HG02943 (cell line): ENCODE data around the gene CNTROB.

Experiments used
- ATAC-seq: cut with Tn5 transposase; IDR thresholded peaks from one replicate; pipeline ENCODE4 v1.9.1; 2021; ENCODE audit warnings: mild to moderate bottlenecking, low read depth, moderate library complexity; ENCODE audit not compliant: unreplicated experiment

Gene CNTROB

DNA sequence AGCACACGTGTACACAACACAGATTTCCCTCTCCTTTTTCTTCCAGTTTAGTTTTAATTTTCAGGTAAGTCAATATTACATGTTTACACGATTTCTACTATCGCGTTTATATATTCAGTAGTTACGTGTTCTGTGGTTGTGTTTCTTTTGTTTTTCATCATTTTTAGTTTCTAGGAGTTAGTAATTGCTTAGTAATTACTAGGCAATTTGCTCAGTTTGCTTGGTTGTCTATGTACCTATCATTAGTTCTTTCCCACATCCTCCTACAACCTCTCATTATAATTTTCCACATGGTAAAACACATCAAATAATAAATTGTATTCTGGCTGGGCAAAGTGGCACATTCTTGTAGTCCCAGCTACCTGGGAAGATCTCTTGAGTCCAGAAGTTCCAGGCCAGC is 45.8 kb downstream of the CNTROB start:
- ATAC-seq = no peak

- ATAC-seq = no peak
Measured at GRCh38 chr17:7982173-7982572, 50.2 kb downstream of the CNTROB start.

DNA sequence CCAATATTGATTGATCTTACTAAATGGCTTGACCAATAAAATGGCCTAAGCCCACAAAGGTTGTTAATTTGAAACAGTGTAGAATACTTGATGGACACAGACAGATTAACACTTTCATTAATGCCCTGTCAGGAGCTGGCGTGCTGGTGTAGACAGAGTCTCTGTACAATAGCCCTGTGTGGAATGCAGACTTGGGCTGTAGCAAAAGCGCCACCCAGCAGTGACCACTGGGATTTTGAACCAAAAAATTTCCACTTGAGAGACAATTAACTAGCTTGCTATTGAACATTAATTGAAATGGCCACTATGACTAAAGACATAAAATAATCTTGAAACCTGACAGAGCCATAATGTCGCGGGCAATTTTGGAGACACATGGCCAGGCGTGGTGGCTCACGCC is 50.7 kb downstream of the CNTROB start:
- ATAC-seq = no peak

- no peak for ATAC-seq
Measured at GRCh38 chr17:7984904-7985303, 52.9 kb downstream of the CNTROB start.

DNA sequence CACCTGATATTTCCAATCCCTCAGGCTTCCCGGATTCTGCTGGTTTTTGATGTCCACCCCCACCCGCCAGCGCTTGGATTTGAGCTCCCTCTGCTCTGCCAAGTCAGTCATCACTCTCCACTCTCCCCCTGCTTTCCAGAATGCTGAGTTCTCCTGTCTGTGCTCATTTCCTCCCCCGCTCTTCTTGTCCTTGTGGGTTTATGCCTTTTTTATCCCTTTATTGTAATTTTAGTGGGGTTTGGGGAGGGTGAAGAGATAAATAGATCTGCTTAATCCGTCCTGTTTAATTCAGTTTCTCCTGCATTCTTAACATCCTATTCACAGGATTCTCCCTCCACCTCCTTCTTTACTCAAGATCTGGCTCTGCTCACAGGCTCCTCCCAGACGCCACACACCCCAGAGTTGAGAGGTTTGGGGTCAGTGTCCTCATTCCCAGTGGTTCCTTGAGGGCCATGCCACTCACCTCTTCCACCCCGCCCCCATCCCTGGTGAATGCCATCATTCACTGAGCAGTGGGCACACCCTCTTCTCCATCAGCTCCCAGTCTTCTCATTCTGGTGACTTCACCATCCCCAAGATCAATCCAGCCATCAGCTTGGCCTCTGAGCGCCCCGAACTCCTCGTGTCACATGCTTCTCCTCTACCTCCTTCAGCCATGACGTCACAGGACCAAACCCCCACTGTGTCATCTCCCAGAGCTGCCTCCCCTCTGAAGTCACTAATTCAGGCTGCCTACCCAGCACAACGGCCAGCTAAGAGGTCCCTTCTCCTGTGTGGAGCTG is 55.3 kb downstream of the CNTROB start:
- ATAC-seq = no peak

DNA sequence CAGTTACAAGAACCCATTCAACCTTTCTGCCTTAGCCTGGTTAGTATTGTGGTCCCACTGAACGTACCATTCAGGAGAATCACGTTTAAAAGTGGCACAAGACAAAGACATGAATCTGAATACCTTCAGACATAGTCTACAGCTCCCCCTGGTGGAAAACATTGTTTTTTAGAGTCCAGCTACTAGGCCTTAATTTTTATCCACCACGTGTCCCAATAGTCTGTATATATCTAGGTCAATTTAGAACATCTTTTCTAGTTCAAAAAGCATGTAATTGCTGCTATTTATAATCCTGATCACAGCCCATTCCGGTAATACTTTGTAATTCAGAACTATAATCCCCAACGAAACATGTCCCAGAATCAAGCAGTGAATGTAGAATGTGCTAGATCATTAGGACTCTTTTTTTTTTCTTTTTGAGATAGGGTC is 56.8 kb downstream of the CNTROB start:
- no peak for ATAC-seq

DNA sequence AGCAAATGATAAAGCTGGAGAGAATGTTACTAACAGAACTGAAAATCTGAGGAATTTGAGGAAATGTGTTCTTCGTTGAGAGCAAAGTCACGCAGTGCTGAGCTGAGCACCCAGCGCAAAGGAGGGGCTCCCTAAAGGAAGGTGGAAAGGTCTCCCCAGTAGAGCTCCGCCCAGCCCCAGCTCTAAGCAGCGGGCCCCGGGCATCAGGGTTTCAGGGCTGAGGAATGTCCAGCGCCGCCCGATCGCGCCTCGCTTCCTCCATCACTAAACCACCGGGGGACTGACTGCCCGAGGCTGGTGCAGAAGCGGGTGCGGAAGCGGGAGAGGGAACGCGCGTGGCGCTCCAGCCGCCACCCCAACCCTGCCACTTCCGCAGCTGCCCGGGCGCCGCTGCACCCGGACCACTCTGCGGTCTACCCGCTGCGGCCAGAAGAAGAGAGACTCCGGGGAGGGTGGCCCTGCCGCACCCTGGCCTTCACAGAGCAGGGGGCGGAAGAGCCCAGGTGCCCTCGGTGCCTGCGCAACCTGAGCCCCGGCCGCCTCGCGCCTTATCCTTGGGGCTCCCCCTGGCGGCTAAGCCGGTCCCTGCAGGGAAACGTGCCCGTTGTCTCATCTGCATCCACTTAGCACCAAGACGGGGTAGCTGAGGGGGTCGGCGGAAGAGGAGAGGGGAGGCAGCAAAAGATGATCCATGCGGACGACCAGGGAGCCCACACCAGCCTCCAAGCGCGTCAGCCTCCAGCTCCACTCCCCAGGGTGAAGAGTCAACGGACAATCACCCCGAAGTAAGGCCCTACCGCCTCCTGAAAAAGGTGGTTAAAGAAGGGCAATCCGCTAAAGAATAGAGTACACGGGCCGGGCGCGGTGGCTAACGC is 58.0 kb downstream of the CNTROB start:
- ATAC-seq = peak; percentile 60

- ATAC-seq = no peak
Measured at GRCh38 chr17:7992516-7992915, 60.5 kb downstream of the CNTROB start.

- no peak for ATAC-seq
Measured at GRCh38 chr17:7992924-7993323, 60.9 kb downstream of the CNTROB start.

GRCh38 chr17:7993972-7994589 is 62.1 kb downstream of the CNTROB start:
- no peak for ATAC-seq

DNA sequence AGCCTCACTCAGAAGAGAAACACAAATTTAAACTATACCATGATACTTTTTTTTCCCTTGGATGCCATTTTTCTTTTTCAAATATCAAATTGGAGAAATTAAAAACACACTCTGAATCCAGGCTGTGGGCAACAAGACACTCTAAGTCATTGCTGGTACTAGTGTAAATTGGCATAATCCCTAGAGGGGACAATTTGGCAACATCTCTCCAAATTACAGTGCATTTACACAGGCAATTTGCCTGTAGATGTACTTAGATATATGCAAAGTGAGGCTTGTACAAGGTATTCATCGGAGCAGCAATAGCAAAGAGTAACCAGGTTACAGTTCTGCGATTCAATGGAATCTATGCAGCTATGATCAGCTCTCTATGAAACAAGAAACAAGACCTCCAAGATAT is 63.7 kb downstream of the CNTROB start:
- no peak for ATAC-seq

- no peak for ATAC-seq
Measured at GRCh38 chr17:7997186-7997585, 65.2 kb downstream of the CNTROB start.
